Esophagus squamous epithelium (tissue), 4 donors: ENCODE data around the gene ERC2.

ENCODE experiments used
- CTCF ChIP-seq, 6 experiments: fragments of 450-650 bp in 4 of 6; fragments of 200-600 bp in 2 of 6; sonication (generic) in 2 of 6; IDR thresholded peaks; one replicate each; pipeline ENCODE4 v1.5.1; 2016 to 2019; ENCODE audit warnings: antibody characterized with exemption in 6 of 6, mild to moderate bottlenecking in 4 of 6, moderate library complexity in 4 of 6
- POLR2A ChIP-seq, 4 donors: fragments of 450-650 bp; IDR thresholded peaks; one replicate each; pipeline ENCODE4 v1.6.1; 2017; ENCODE audit warnings: antibody characterized with exemption in 4 of 4, mild to moderate bottlenecking in 4 of 4, moderate library complexity in 3 of 4

DNA sequence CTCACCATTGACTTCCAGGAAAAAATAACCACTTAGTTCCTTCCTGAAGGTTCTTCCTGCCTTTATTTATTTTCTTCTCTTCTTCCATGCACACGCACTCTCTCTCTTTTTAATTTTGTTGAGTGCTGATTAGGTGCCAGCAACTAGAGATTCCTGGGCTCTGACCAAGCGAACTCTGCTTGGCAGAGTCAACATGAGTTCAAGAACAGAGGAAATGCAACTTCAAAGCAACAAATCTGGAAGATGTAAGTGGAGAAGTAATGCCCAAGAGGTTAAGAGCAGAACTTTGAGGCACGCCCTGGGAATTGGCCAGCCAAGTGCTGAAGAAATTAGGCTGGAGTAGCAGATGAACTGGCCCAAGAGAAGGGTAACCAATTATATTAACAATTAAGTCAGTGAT, 8.5 kb downstream of the ERC2 start:
- no peak for TF ChIP-seq CTCF (IDR thresholded peaks at IDR 0.05)
- TF ChIP-seq POLR2A (IDR thresholded peaks at IDR 0.05), result no peak
